ENCODE results near the gene ARSA. TPM values are rescaled to one million over a fixed set of nuclear protein-coding genes. Genes with fewer than 3 reads are reported as not detected.
A peak's percentile ranks its signal among the peaks of the same experiment; 100 is the strongest.

The ARSA gene
- total and polyA plus RNA-seq, 2 of the 13 experiments (the other 11 are each of a cell fraction or from before 2014, with no cell fraction given), result 9.0 to 11.5 TPM

- TF ChIP-seq, protein P1, sequence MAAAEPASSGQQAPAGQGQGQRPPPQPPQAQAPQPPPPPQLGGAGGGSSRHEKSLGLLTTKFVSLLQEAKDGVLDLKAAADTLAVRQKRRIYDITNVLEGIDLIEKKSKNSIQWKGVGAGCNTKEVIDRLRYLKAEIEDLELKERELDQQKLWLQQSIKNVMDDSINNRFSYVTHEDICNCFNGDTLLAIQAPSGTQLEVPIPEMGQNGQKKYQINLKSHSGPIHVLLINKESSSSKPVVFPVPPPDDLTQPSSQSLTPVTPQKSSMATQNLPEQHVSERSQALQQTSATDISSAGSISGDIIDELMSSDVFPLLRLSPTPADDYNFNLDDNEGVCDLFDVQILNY (CRISPR knock-in tag; conservative IDR thresholded peaks at IDR 0.05), result no peak
- no peak for TF ChIP-seq PREB (CRISPR knock-in tag; IDR thresholded peaks at IDR 0.05)
- TF ChIP-seq ZBTB38 (CRISPR knock-in tag; IDR thresholded peaks at IDR 0.05), result peak; percentile 88
- TF ChIP-seq, protein P2, sequence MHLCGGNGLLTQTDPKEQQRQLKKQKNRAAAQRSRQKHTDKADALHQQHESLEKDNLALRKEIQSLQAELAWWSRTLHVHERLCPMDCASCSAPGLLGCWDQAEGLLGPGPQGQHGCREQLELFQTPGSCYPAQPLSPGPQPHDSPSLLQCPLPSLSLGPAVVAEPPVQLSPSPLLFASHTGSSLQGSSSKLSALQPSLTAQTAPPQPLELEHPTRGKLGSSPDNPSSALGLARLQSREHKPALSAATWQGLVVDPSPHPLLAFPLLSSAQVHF (CRISPR knock-in tag; IDR thresholded peaks at IDR 0.05), result no peak
- no peak for TF ChIP-seq CENPX (CRISPR knock-in tag; IDR thresholded peaks at IDR 0.05)
- TF ChIP-seq NAIF1 (CRISPR knock-in tag; IDR thresholded peaks at IDR 0.05; ENCODE audit: borderline replicate concordance), result no peak
- TF ChIP-seq, protein P3, sequence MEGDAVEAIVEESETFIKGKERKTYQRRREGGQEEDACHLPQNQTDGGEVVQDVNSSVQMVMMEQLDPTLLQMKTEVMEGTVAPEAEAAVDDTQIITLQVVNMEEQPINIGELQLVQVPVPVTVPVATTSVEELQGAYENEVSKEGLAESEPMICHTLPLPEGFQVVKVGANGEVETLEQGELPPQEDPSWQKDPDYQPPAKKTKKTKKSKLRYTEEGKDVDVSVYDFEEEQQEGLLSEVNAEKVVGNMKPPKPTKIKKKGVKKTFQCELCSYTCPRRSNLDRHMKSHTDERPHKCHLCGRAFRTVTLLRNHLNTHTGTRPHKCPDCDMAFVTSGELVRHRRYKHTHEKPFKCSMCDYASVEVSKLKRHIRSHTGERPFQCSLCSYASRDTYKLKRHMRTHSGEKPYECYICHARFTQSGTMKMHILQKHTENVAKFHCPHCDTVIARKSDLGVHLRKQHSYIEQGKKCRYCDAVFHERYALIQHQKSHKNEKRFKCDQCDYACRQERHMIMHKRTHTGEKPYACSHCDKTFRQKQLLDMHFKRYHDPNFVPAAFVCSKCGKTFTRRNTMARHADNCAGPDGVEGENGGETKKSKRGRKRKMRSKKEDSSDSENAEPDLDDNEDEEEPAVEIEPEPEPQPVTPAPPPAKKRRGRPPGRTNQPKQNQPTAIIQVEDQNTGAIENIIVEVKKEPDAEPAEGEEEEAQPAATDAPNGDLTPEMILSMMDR (CRISPR knock-in tag; IDR thresholded peaks at IDR 0.05), result peak; percentile 53
- no peak for TF ChIP-seq MIER2 (CRISPR knock-in tag; IDR thresholded peaks at IDR 0.05)
- TF ChIP-seq ZNF12 (CRISPR knock-in tag; IDR thresholded peaks at IDR 0.05), result no peak
- no peak for TF ChIP-seq ZNF17 (CRISPR knock-in tag; IDR thresholded peaks at IDR 0.05)
- TF ChIP-seq, protein P4, sequence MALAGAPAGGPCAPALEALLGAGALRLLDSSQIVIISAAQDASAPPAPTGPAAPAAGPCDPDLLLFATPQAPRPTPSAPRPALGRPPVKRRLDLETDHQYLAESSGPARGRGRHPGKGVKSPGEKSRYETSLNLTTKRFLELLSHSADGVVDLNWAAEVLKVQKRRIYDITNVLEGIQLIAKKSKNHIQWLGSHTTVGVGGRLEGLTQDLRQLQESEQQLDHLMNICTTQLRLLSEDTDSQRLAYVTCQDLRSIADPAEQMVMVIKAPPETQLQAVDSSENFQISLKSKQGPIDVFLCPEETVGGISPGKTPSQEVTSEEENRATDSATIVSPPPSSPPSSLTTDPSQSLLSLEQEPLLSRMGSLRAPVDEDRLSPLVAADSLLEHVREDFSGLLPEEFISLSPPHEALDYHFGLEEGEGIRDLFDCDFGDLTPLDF (CRISPR knock-in tag; IDR thresholded peaks at IDR 0.05), result no peak
- TF ChIP-seq MAF1 (CRISPR knock-in tag; IDR thresholded peaks at IDR 0.05; ENCODE audit: borderline replicate concordance), result no peak
- TF ChIP-seq HNF4G (IDR thresholded peaks at IDR 0.05; ENCODE audit: borderline replicate concordance, low read depth, low read length), result no peak
- TF ChIP-seq HNF4G (CRISPR knock-in tag; IDR thresholded peaks at IDR 0.05; ENCODE audit: borderline replicate concordance, low read depth), result no peak
- TF ChIP-seq ZNF576 (CRISPR knock-in tag; IDR thresholded peaks at IDR 0.05), result no peak
- TF ChIP-seq, protein P5, sequence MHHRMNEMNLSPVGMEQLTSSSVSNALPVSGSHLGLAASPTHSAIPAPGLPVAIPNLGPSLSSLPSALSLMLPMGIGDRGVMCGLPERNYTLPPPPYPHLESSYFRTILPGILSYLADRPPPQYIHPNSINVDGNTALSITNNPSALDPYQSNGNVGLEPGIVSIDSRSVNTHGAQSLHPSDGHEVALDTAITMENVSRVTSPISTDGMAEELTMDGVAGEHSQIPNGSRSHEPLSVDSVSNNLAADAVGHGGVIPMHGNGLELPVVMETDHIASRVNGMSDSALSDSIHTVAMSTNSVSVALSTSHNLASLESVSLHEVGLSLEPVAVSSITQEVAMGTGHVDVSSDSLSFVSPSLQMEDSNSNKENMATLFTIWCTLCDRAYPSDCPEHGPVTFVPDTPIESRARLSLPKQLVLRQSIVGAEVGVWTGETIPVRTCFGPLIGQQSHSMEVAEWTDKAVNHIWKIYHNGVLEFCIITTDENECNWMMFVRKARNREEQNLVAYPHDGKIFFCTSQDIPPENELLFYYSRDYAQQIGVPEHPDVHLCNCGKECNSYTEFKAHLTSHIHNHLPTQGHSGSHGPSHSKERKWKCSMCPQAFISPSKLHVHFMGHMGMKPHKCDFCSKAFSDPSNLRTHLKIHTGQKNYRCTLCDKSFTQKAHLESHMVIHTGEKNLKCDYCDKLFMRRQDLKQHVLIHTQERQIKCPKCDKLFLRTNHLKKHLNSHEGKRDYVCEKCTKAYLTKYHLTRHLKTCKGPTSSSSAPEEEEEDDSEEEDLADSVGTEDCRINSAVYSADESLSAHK (CRISPR knock-in tag; IDR thresholded peaks at IDR 0.05; ENCODE audit: borderline replicate concordance), result no peak
- no peak for TF ChIP-seq PCBP2 (optimal IDR thresholded peaks at IDR 0.05; ENCODE audit: low read depth, low read length, poor library complexity, severe bottlenecking)
- TF ChIP-seq ZNF781 (CRISPR knock-in tag; IDR thresholded peaks at IDR 0.05; ENCODE audit: borderline replicate concordance, not compliant biosample characterization), result no peak
- TF ChIP-seq NFYC (CRISPR knock-in tag; IDR thresholded peaks at IDR 0.05), result no peak
- no peak for TF ChIP-seq HOXA9 (CRISPR knock-in tag; IDR thresholded peaks at IDR 0.05; ENCODE audit: borderline replicate concordance)
- no peak for TF ChIP-seq MAX (IDR thresholded peaks at IDR 0.05)
Observed at GRCh38 chr22:50625568-50626313, 2.2 kb downstream of the ARSA start (continued).

Data from HepG2 (cell line).